DND-41 (cell line): Measurements from ENCODE around the gene ALDOA.

Source experiments
- EZH2 ChIP-seq: IDR thresholded peaks from 3 replicates; pipeline ENCODE4 v1.6.1; 2012; ENCODE audit warnings: borderline replicate concordance, low read depth, mild to moderate bottlenecking, moderate library complexity, low read length, inconsistent platforms; ENCODE audit not compliant: severe bottlenecking
- TF ChIP-seq, protein P1 (sequence below): IDR thresholded peaks from 2 replicates; pipeline ENCODE4 v1.5.1; 2012; ENCODE audit warnings: borderline replicate concordance, low read length, moderate library complexity, mild to moderate bottlenecking; ENCODE audit not compliant: poor library complexity, severe bottlenecking; ENCODE audit errors: extremely low read depth

- TF ChIP-seq, protein P1, sequence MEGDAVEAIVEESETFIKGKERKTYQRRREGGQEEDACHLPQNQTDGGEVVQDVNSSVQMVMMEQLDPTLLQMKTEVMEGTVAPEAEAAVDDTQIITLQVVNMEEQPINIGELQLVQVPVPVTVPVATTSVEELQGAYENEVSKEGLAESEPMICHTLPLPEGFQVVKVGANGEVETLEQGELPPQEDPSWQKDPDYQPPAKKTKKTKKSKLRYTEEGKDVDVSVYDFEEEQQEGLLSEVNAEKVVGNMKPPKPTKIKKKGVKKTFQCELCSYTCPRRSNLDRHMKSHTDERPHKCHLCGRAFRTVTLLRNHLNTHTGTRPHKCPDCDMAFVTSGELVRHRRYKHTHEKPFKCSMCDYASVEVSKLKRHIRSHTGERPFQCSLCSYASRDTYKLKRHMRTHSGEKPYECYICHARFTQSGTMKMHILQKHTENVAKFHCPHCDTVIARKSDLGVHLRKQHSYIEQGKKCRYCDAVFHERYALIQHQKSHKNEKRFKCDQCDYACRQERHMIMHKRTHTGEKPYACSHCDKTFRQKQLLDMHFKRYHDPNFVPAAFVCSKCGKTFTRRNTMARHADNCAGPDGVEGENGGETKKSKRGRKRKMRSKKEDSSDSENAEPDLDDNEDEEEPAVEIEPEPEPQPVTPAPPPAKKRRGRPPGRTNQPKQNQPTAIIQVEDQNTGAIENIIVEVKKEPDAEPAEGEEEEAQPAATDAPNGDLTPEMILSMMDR, result no peak
- no peak for TF ChIP-seq EZH2
Observed at GRCh38 chr16:30027588-30028437, 37.7 kb upstream of the ALDOA start.
